HG02981 (cell line): Measurements from ENCODE around the gene PPP1CA.
"Not testable (repeated sequence)": the region's sequence is repeated elsewhere in the genome, so short reads cannot be mapped to it uniquely, and the experiment has no call there.

Experiments
- ATAC-seq: cut with Tn5 transposase; IDR thresholded peaks from one replicate; pipeline ENCODE4 v1.9.1; 2021; ENCODE audit warnings: mild to moderate bottlenecking, moderate library complexity; ENCODE audit not compliant: unreplicated experiment

Gene PPP1CA

GRCh38 chr11:67435031-67435726, 33.5 kb upstream of the PPP1CA start:
- no peak for ATAC-seq

GRCh38 chr11:67434395-67434881, 32.8 kb upstream of the PPP1CA start:
- no peak for ATAC-seq

- no peak for ATAC-seq
Observed at GRCh38 chr11:67433536-67434394, 32.1 kb upstream of the PPP1CA start.

- no peak for ATAC-seq
Observed at GRCh38 chr11:67432655-67433349, 31.1 kb upstream of the PPP1CA start.

GRCh38 chr11:67431346-67432249, 29.9 kb upstream of the PPP1CA start:
- ATAC-seq: no peak

- ATAC-seq: no peak
Observed at GRCh38 chr11:67429722-67430121, 28.1 kb upstream of the PPP1CA start.

- ATAC-seq: no peak
Observed at GRCh38 chr11:67429038-67429668, 27.5 kb upstream of the PPP1CA start.

GRCh38 chr11:67428052-67429001, 26.7 kb upstream of the PPP1CA start, which contains the start of gene RPS6KB2:
Gene RPS6KB2, plus strand, starts transcription at chr11:67428494. Its CDS starts 52 bp downstream, at chr11:67428546.
- peak; percentile 81 for ATAC-seq

GRCh38 chr11:67427364-67427859, 25.8 kb upstream of the PPP1CA start:
- ATAC-seq: not testable (repeated sequence)

GRCh38 chr11:67423891-67424613, 22.4 kb upstream of the PPP1CA start:
- ATAC-seq: no peak

- ATAC-seq: no peak
Observed at GRCh38 chr11:67423466-67423865, 21.8 kb upstream of the PPP1CA start.

GRCh38 chr11:67422891-67423290, 21.2 kb upstream of the PPP1CA start:
- no peak for ATAC-seq

- ATAC-seq: no peak
Observed at GRCh38 chr11:67421430-67422031, 19.9 kb upstream of the PPP1CA start.

GRCh38 chr11:67420646-67421429, 19.2 kb upstream of the PPP1CA start:
- peak; percentile 76 for ATAC-seq

- no peak for ATAC-seq
Observed at GRCh38 chr11:67420147-67420645, 18.5 kb upstream of the PPP1CA start.

- no peak for ATAC-seq
Observed at GRCh38 chr11:67419325-67420049, 17.8 kb upstream of the PPP1CA start.
